Calu3 (cell line): ENCODE data around the gene TENT4A. TPM values are rescaled to one million over a fixed set of nuclear protein-coding genes. Genes with fewer than 3 reads are reported as not detected.

ENCODE experiments used
- BruUV-seq: library from RNA; stranded (reverse); fragments of 400-500 nt; replicated peaks from 2 replicates; lab custom pipeline; 2021; lab: Mats Ljungman, UMichigan
- CTCF ChIA-PET: fragments of 300-600 bp; sonication (Branson Sonifier 250); formaldehyde crosslinking; loops from one replicate; lab custom pipeline; 2022; ENCODE audit warnings: antibody characterized with exemption; lab: Charles Lee
- DNase-seq: peaks from one replicate; pipeline ENCODE4 v3.0.0; 2022
- H3K27ac Mint-ChIP-seq: one replicate; pipeline ENCODE4 v1.8.0; 2022; ENCODE audit warnings: mixed read lengths; ENCODE audit not compliant: unreplicated experiment
- H3K27me3 Mint-ChIP-seq: one replicate; pipeline ENCODE4 v1.8.0; 2022; ENCODE audit warnings: mixed read lengths; ENCODE audit not compliant: unreplicated experiment
- H3K36me3 Mint-ChIP-seq: one replicate; pipeline ENCODE4 v1.8.0; 2022; ENCODE audit warnings: mild to moderate bottlenecking, moderate library complexity, mixed read lengths; ENCODE audit not compliant: insufficient read depth, unreplicated experiment
- H3K4me1 Mint-ChIP-seq: one replicate; pipeline ENCODE4 v1.8.0; 2022; ENCODE audit warnings: mild to moderate bottlenecking, low read depth, mixed read lengths; ENCODE audit not compliant: unreplicated experiment
- H3K4me3 Mint-ChIP-seq: one replicate; pipeline ENCODE4 v1.8.0; 2022; ENCODE audit warnings: mild to moderate bottlenecking, low read depth, moderate library complexity, mixed read lengths; ENCODE audit not compliant: unreplicated experiment
- H3K9me3 Mint-ChIP-seq: one replicate; pipeline ENCODE4 v1.8.0; 2022; ENCODE audit warnings: low read depth, mixed read lengths; ENCODE audit not compliant: unreplicated experiment
- intact Hi-C: fragments of 100-400 bp; cut with micrococcal nuclease; formaldehyde crosslinking; loops from one replicate; pipeline ENCODE4 v1.10.0; 2022; ENCODE audit not compliant: unreplicated experiment
- total RNA-seq: library from RNA; stranded (reverse); gene quantifications from 2 replicates; pipeline ENCODE4 v1.2.3, GENCODE V29; 2022
- TF ChIP-seq, protein P1 (sequence below): fragments of 200-600 bp; IDR thresholded peaks from one replicate; pipeline ENCODE4 v1.8.0; 2022; ENCODE audit warnings: antibody characterized with exemption; ENCODE audit not compliant: unreplicated experiment

The TENT4A gene
- total RNA-seq, 1 experiment from 2014 or later = 39.9 TPM

DNA sequence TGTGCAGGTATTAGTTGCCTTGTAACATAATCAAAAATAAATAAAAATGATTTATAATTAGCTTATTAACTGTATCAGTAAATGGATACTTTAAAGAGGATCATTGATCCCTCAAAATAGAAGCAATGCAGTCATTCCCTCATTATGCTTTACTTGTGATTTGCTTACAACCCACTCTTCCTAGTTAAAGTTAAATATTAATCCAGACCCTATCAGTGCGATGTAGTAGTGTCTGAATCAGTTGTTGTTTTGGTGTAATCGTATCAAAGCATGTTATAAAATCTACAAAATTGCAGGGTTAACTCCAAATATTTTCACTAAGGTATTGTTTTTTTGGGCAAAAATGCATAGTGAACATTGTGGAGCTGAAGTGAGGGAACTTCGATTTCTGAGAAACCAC, 17.6 kb downstream of the TENT4A start:
- DNase-seq = no peak
- no peaks in the 10 kb centered on the region for H3K27me3 Mint-ChIP-seq
- no peaks in the 10 kb centered on the region for H3K9me3 Mint-ChIP-seq
- H3K27ac Mint-ChIP-seq = no peak overlapping the region
- H3K4me1 Mint-ChIP-seq = peaks cover 66% of the 10 kb centered on the region
- H3K36me3 Mint-ChIP-seq = no peaks in the 10 kb centered on the region
- TF ChIP-seq, protein P1, sequence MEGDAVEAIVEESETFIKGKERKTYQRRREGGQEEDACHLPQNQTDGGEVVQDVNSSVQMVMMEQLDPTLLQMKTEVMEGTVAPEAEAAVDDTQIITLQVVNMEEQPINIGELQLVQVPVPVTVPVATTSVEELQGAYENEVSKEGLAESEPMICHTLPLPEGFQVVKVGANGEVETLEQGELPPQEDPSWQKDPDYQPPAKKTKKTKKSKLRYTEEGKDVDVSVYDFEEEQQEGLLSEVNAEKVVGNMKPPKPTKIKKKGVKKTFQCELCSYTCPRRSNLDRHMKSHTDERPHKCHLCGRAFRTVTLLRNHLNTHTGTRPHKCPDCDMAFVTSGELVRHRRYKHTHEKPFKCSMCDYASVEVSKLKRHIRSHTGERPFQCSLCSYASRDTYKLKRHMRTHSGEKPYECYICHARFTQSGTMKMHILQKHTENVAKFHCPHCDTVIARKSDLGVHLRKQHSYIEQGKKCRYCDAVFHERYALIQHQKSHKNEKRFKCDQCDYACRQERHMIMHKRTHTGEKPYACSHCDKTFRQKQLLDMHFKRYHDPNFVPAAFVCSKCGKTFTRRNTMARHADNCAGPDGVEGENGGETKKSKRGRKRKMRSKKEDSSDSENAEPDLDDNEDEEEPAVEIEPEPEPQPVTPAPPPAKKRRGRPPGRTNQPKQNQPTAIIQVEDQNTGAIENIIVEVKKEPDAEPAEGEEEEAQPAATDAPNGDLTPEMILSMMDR = no peak
- BruUV-seq = no TSS peak
- H3K4me3 Mint-ChIP-seq = peak overlapping the region; percentile 12
- intact Hi-C loops = no loop called here
- CTCF ChIA-PET = no interaction called here

GRCh38 chr5:6731465-6732237, 18.4 kb downstream of the TENT4A start:
- no TSS peak for BruUV-seq
- Mint-ChIP-seq H3K4me1 (peaks cover 65% of the 10 kb centered on the region), H3K4me3 (no peak overlapping the region), H3K9me3 (no peaks in the 10 kb centered on the region), H3K27ac (no peak overlapping the region), H3K36me3 (no peaks in the 10 kb centered on the region), H3K27me3 (no peaks in the 10 kb centered on the region)
- intact Hi-C loops = no loop called here
- TF ChIP-seq, protein P1 = no peak
- no peak for DNase-seq
- CTCF ChIA-PET = interaction anchor here (0.6 to 1.2 kb wide), 2 partner anchors 14 to 509 kb away, joined by 3 to 4 read pairs; no protein-coding TSS in a partner anchor

GRCh38 chr5:6732634-6733410, 19.6 kb downstream of the TENT4A start:
- intact Hi-C loops = no loop called here
- Mint-ChIP-seq H3K9me3 (no peaks in the 10 kb centered on the region), H3K27me3 (no peaks in the 10 kb centered on the region), H3K4me3 (no peak overlapping the region), H3K27ac (peak overlapping the region; percentile 6), H3K36me3 (peaks cover 5% of the 10 kb centered on the region), H3K4me1 (peaks cover 53% of the 10 kb centered on the region)
- TF ChIP-seq, protein P1 = no peak
- BruUV-seq = no TSS peak
- DNase-seq = no peak
- CTCF ChIA-PET = interaction anchor here (0.6 kb wide), 1 partner anchor 510 kb away, joined by 4 read pairs; no protein-coding TSS in a partner anchor

GRCh38 chr5:6733411-6734242, 20.4 kb downstream of the TENT4A start:
- no TSS peak for BruUV-seq
- Mint-ChIP-seq H3K4me1 (peaks cover 48% of the 10 kb centered on the region), H3K36me3 (peaks cover 5% of the 10 kb centered on the region), H3K9me3 (no peaks in the 10 kb centered on the region), H3K4me3 (no peak overlapping the region), H3K27ac (peak overlapping the region; percentile 6), H3K27me3 (no peaks in the 10 kb centered on the region)
- TF ChIP-seq, protein P1 = no peak
- intact Hi-C loops = no loop called here
- CTCF ChIA-PET = no interaction called here
- no peak for DNase-seq
